GM23338 (cell line): ENCODE measurements around the gene GRIP2. TPM values are rescaled to one million over a fixed set of nuclear protein-coding genes. Genes with fewer than 3 reads are reported as not detected.

Experiments
- ATAC-seq: fragments of 200-7000 bp; cut with Tn5 transposase; 3 replicates; pipeline ENCODE4 v1.9.1; 2020
- DNase-seq: peaks from one replicate; pipeline ENCODE4 v3.0.0-alpha.2; 2015; ENCODE audit warnings: low spot score
- H2AFZ ChIP-seq: fragments of 200-600 bp; sonication (generic); 2 replicates; pipeline ENCODE4 v1.8.0; 2016; ENCODE audit warnings: antibody characterized with exemption, mild to moderate bottlenecking, moderate library complexity
- H3F3A ChIP-seq: fragments of 200-600 bp; sonication (generic); replicated peaks from 2 replicates; pipeline ENCODE4 v1.8.0; 2017; ENCODE audit warnings: antibody characterized with exemption, mixed run types, low read depth
- H3K27ac ChIP-seq: fragments of 200-600 bp; sonication (generic); 2 replicates; pipeline ENCODE4 v1.6.1; 2016; ENCODE audit warnings: low read depth
- H3K27me3 ChIP-seq: fragments of 200-600 bp; sonication (generic); 2 replicates; pipeline ENCODE4 v1.8.0; 2016; ENCODE audit warnings: mild to moderate bottlenecking, mixed run types, moderate library complexity; ENCODE audit not compliant: insufficient read depth
- H3K36me3 ChIP-seq: fragments of 200-600 bp; sonication (generic); 2 replicates; pipeline ENCODE4 v1.8.0; 2016; ENCODE audit warnings: mild to moderate bottlenecking; ENCODE audit not compliant: insufficient read depth
- H3K4me1 ChIP-seq: fragments of 200-600 bp; sonication (generic); 2 replicates; pipeline ENCODE4 v1.8.0; 2016; ENCODE audit warnings: mild to moderate bottlenecking, moderate library complexity; ENCODE audit not compliant: insufficient read depth
- H3K4me2 ChIP-seq: fragments of 200-600 bp; sonication (generic); 2 replicates; pipeline ENCODE4 v1.7.1; 2017; ENCODE audit warnings: mixed run types
- H3K4me3 ChIP-seq: fragments of 200-600 bp; sonication (generic); 2 replicates; pipeline ENCODE4 v1.6.1; 2016; ENCODE audit warnings: mixed run types
- H3K79me2 ChIP-seq: fragments of 200-600 bp; sonication (generic); replicated peaks from 2 replicates; pipeline ENCODE4 v1.8.0; 2017; ENCODE audit warnings: mild to moderate bottlenecking; ENCODE audit not compliant: insufficient read depth
- H3K9me2 ChIP-seq: fragments of 200-600 bp; sonication (generic); 2 replicates; pipeline ENCODE4 v1.8.0; 2017; ENCODE audit not compliant: insufficient read depth
- H4K20me1 ChIP-seq: fragments of 200-600 bp; sonication (generic); replicated peaks from 2 replicates; pipeline ENCODE4 v1.8.0; 2017; ENCODE audit warnings: mild to moderate bottlenecking; ENCODE audit not compliant: insufficient read depth
- H3K27ac Mint-ChIP-seq: 2 replicates; pipeline ENCODE4 v1.8.0; 2020; ENCODE audit warnings: inconsistent platforms, mild to moderate bottlenecking, moderate library complexity, mixed read lengths
- H3K27me3 Mint-ChIP-seq: 3 replicates; pipeline ENCODE4 v1.8.0; 2022; ENCODE audit warnings: low read depth, mild to moderate bottlenecking, moderate library complexity, mixed read lengths, inconsistent platforms; ENCODE audit not compliant: insufficient read depth, poor library complexity
- H3K36me3 Mint-ChIP-seq: 3 replicates; pipeline ENCODE4 v1.8.0; 2021; ENCODE audit warnings: low read depth, mild to moderate bottlenecking, inconsistent platforms, moderate library complexity, mixed read lengths
- H3K4me1 Mint-ChIP-seq: 3 replicates; pipeline ENCODE4 v1.8.0; 2020; ENCODE audit warnings: mild to moderate bottlenecking, inconsistent platforms, mixed read lengths
- H3K4me3 Mint-ChIP-seq: 3 replicates; pipeline ENCODE4 v1.8.0; 2021; ENCODE audit warnings: moderate library complexity, mild to moderate bottlenecking, inconsistent platforms, mixed read lengths
- H3K9me3 Mint-ChIP-seq: 3 replicates; pipeline ENCODE4 v1.8.0; 2020; ENCODE audit warnings: moderate library complexity, mild to moderate bottlenecking, inconsistent platforms, mixed read lengths
- CREB1 ChIP-seq: fragments of 250-450 bp; sonication (Bioruptor Pico); IDR thresholded peaks from 2 replicates; pipeline ENCODE4 v1.5.0; 2020; ENCODE audit warnings: low read depth, mild to moderate bottlenecking, moderate library complexity
- CTCF ChIP-seq, 2 experiments: fragments of 200-600 bp in 1 of 2; sonication (generic) in 1 of 2; conservative IDR thresholded peaks; 2 replicates each; pipeline versions ENCODE4 v1.5.1 to v1.6.1; 2016 to 2017; ENCODE audit warnings: antibody characterized with exemption in 2 of 2, low read depth in 2 of 2, mild to moderate bottlenecking in 2 of 2, moderate library complexity in 1 of 2
- ETS1 ChIP-seq: IDR thresholded peaks from 2 replicates; pipeline ENCODE4 v1.6.1; 2016; ENCODE audit warnings: antibody characterized with exemption
- EZH2 ChIP-seq: fragments of 200-600 bp; sonication (generic); IDR thresholded peaks from one replicate; pipeline ENCODE4 v1.8.0; 2017; ENCODE audit warnings: antibody characterized with exemption, mild to moderate bottlenecking, low read depth; ENCODE audit not compliant: unreplicated experiment
- EZH2phosphoT487 ChIP-seq: fragments of 200-600 bp; sonication (generic); IDR thresholded peaks from one replicate; pipeline ENCODE4 v1.8.1; 2018; ENCODE audit warnings: antibody characterized with exemption; ENCODE audit not compliant: unreplicated experiment
- JUNB ChIP-seq: IDR thresholded peaks from one replicate; pipeline ENCODE4 v1.6.1; 2016; ENCODE audit warnings: antibody characterized with exemption; ENCODE audit not compliant: unreplicated experiment
- NANOG ChIP-seq: IDR thresholded peaks from 2 replicates; pipeline ENCODE4 v1.6.1; 2016; ENCODE audit warnings: antibody characterized with exemption, borderline replicate concordance
- POLR2AphosphoS5 ChIP-seq: IDR thresholded peaks from 2 replicates; pipeline ENCODE4 v1.6.1; 2016; ENCODE audit warnings: antibody characterized with exemption, low read depth
- REST ChIP-seq: IDR thresholded peaks from one replicate; pipeline ENCODE4 v1.6.1; 2018; ENCODE audit warnings: antibody characterized with exemption; ENCODE audit not compliant: unreplicated experiment
- STAT1 ChIP-seq: IDR thresholded peaks from one replicate; pipeline ENCODE4 v1.6.1; 2016; ENCODE audit warnings: antibody characterized with exemption; ENCODE audit not compliant: unreplicated experiment
- ZNF114 ChIP-seq: fragments of 250-450 bp; sonication (Bioruptor Pico); IDR thresholded peaks from 2 replicates; pipeline ENCODE4 v1.5.0; 2020; ENCODE audit warnings: mild to moderate bottlenecking, moderate library complexity
- ZNF331 ChIP-seq: fragments of 250-450 bp; sonication (Bioruptor Pico); IDR thresholded peaks from 2 replicates; pipeline ENCODE4 v1.5.0; 2020; ENCODE audit warnings: low read depth, mild to moderate bottlenecking, moderate library complexity
- ZNF462 ChIP-seq: fragments of 250-450 bp; sonication (Bioruptor Pico); IDR thresholded peaks from 2 replicates; pipeline ENCODE4 v1.5.0; 2020; ENCODE audit warnings: mild to moderate bottlenecking, moderate library complexity
- polyA plus RNA-seq: library from polyadenylated mRNA; unstranded; fragments of >200 nt; fragmentation: Nextera tagmentation; extraction: Ambion mirVana; gene quantifications from 2 replicates; pipeline ENCODE4 v1.2.1, GENCODE V29; 2016
- total RNA-seq: library from RNA; depleted of rRNA; stranded (reverse); fragments of >200 nt; shearing (Covaris generic); gene quantifications from 2 replicates; pipeline ENCODE4 v1.2.3, GENCODE V29; 2014

GRIP2 gene
- total and polyA plus RNA-seq, 2 experiments from 2014 or later, result 3.6 to 5.8 TPM

- Mint-ChIP-seq H3K27ac (no peak overlapping the region), H3K4me1 (peaks cover 16% of the 10 kb centered on the region), H3K36me3 (peaks cover 58% of the 10 kb centered on the region), H3K27me3 (peaks cover 8% of the 10 kb centered on the region), H3K4me3 (no peak overlapping the region), H3K9me3 (no peaks in the 10 kb centered on the region)
- no peak for TF ChIP-seq REST
- TF ChIP-seq NANOG, result no peak
- TF ChIP-seq ZNF114 (CRISPR knock-in tag), result no peak
- no peak for TF ChIP-seq POLR2AphosphoS5
- TF ChIP-seq EZH2phosphoT487, result no peak
- no peak for TF ChIP-seq ZNF331 (CRISPR knock-in tag)
- TF ChIP-seq ETS1, result no peak
- TF ChIP-seq STAT1, result no peak
- TF ChIP-seq ZNF462 (CRISPR knock-in tag), result no peak
- no peak for TF ChIP-seq JUNB
- TF ChIP-seq EZH2, result no peak
- TF ChIP-seq CTCF (conservative IDR thresholded peaks at IDR 0.05; ENCODE audit: low read depth in 2 of 2), result no peak
- no peak for TF ChIP-seq CREB1 (CRISPR knock-in tag)
- H2AFZ ChIP-seq, result no peak overlapping the region
- peaks cover 32% of the 10 kb centered on the region for H4K20me1 ChIP-seq
- peaks cover 35% of the 10 kb centered on the region for H3K36me3 ChIP-seq
- H3K79me2 ChIP-seq, result peaks cover 35% of the 10 kb centered on the region
- no peak overlapping the region for H3K27ac ChIP-seq
- no peaks in the 10 kb centered on the region for H3K9me2 ChIP-seq
- H3K27me3 ChIP-seq, result no peaks in the 10 kb centered on the region
- DNase-seq (no peak), ATAC-seq (no peak)
- no peak overlapping the region for H3K4me3 ChIP-seq
- 0 out of 2 replicates have a peak, but pooled peaks cover 4% of the 10 kb centered on the region for H3K4me1 ChIP-seq
- no peaks in the 10 kb centered on the region for H3F3A ChIP-seq
- no peak overlapping the region for H3K4me2 ChIP-seq
Observed at GRCh38 chr3:14444380-14444779, 95.8 kb downstream of the GRIP2 start.
